Loucy (cell line): Measurements from ENCODE around the gene SORT1.

Experiments used
- H2AFZ ChIP-seq: fragments of 200-600 bp; sonication (generic); 2 replicates; pipeline ENCODE4 v1.6.0; 2016; ENCODE audit warnings: antibody characterized with exemption, mild to moderate bottlenecking, low read length, moderate library complexity
- H3F3A ChIP-seq: fragments of 200-600 bp; 2 replicates; pipeline ENCODE4 v1.6.0; 2016; ENCODE audit warnings: antibody characterized with exemption, low read depth, mild to moderate bottlenecking
- H3K27me3 ChIP-seq: fragments of 200-600 bp; sonication (generic); 2 replicates; pipeline ENCODE4 v1.6.1; 2014; ENCODE audit warnings: low read length, mild to moderate bottlenecking; ENCODE audit not compliant: insufficient read depth, poor library complexity, severe bottlenecking
- H3K36me3 ChIP-seq: fragments of 200-600 bp; sonication (generic); 2 replicates; pipeline ENCODE4 v1.6.1; 2016; ENCODE audit warnings: low read length; ENCODE audit not compliant: insufficient read depth
- H3K4me1 ChIP-seq: fragments of 200-600 bp; sonication (generic); 2 replicates; pipeline ENCODE4 v1.5.1; 2014; ENCODE audit warnings: low read length, mild to moderate bottlenecking; ENCODE audit not compliant: insufficient read depth, poor library complexity, severe bottlenecking
- H3K4me2 ChIP-seq: fragments of 200-600 bp; sonication (generic); 2 replicates; pipeline ENCODE4 v1.6.0; 2014; ENCODE audit warnings: antibody characterized with exemption, low read length, low read depth, mild to moderate bottlenecking; ENCODE audit not compliant: poor library complexity, severe bottlenecking
- H3K4me3 ChIP-seq: fragments of 200-600 bp; sonication (generic); 2 replicates; pipeline ENCODE4 v1.5.1; 2014; ENCODE audit warnings: low read length, mild to moderate bottlenecking, mixed read lengths; ENCODE audit not compliant: poor library complexity, severe bottlenecking
- H3K79me2 ChIP-seq: fragments of 200-600 bp; sonication (generic); 2 replicates; pipeline ENCODE4 v1.6.1; 2014; ENCODE audit warnings: low read length; ENCODE audit not compliant: insufficient read depth
- H3K9ac ChIP-seq: fragments of 200-600 bp; sonication (generic); 2 replicates; pipeline ENCODE4 v1.6.0; 2014; ENCODE audit warnings: mild to moderate bottlenecking, low read depth, low read length, moderate library complexity; ENCODE audit not compliant: poor library complexity, severe bottlenecking
- H3K9me2 ChIP-seq: fragments of 200-600 bp; sonication (generic); replicated peaks from 2 replicates; pipeline ENCODE4 v1.6.1; 2016; ENCODE audit warnings: low read depth, low read length, mixed read lengths
- H3K9me3 ChIP-seq: fragments of 200-600 bp; sonication (generic); 2 replicates; pipeline ENCODE4 v1.6.1; 2014; ENCODE audit warnings: mild to moderate bottlenecking, antibody characterized with exemption, low read length, low read depth; ENCODE audit not compliant: insufficient read depth
- H4K20me1 ChIP-seq: fragments of 200-600 bp; sonication (generic); 2 replicates; pipeline ENCODE4 v1.6.0; 2014; ENCODE audit warnings: antibody characterized with exemption, low read length, mild to moderate bottlenecking; ENCODE audit not compliant: insufficient read depth, poor library complexity, severe bottlenecking
- CTCF ChIP-seq: fragments of 200-600 bp; sonication (generic); conservative IDR thresholded peaks from 2 replicates; pipeline ENCODE4 v1.5.1; 2014; ENCODE audit warnings: mild to moderate bottlenecking, antibody characterized with exemption, low read length
- EZH2phosphoT487 ChIP-seq: fragments of 200-600 bp; IDR thresholded peaks from 2 replicates; pipeline ENCODE4 v1.6.1; 2018; ENCODE audit warnings: antibody characterized with exemption, mild to moderate bottlenecking, moderate library complexity, borderline replicate concordance

The SORT1 gene

GRCh38 chr1:109402025-109402424 lies 4.3 kb upstream of the SORT1 start:
- Histone ChIP-seq H3K4me3 (no peak overlapping the region), H3K4me1 (peaks cover 8% of the 10 kb centered on the region), H2AFZ (no peak overlapping the region), H3K4me2 (no peak overlapping the region), H3K79me2 (peaks cover 2% of the 10 kb centered on the region), H3K9me2 (no peaks in the 10 kb centered on the region), H3F3A (no peaks in the 10 kb centered on the region), H4K20me1 (no peaks in the 10 kb centered on the region), H3K27me3 (no peaks in the 10 kb centered on the region), H3K36me3 (peaks cover 45% of the 10 kb centered on the region; the same call in 1 of the 2 replicates), H3K9ac (no peak overlapping the region), H3K9me3 (no peaks in the 10 kb centered on the region)
- no peak for TF ChIP-seq CTCF
- TF ChIP-seq EZH2phosphoT487: no peak

- Histone ChIP-seq H3K27me3 (no peaks in the 10 kb centered on the region), H3K4me3 (no peak overlapping the region), H3K4me2 (no peak overlapping the region), H3F3A (no peaks in the 10 kb centered on the region), H3K9me3 (no peaks in the 10 kb centered on the region), H3K9ac (no peak overlapping the region), H3K4me1 (peaks cover 21% of the 10 kb centered on the region), H3K9me2 (no peaks in the 10 kb centered on the region), H3K79me2 (peaks cover 21% of the 10 kb centered on the region), H4K20me1 (peaks cover 7% of the 10 kb centered on the region), H2AFZ (no peak overlapping the region), H3K36me3 (peaks cover 30% of the 10 kb centered on the region; the same call in 1 of the 2 replicates)
- TF ChIP-seq CTCF (no peak), EZH2phosphoT487 (no peak)
These were observed 2.4 kb upstream of the SORT1 start for GRCh38 chr1:109400035-109400655.

GRCh38 chr1:109399326-109399957 lies 1.7 kb upstream of the SORT1 start:
- Histone ChIP-seq H3K4me2 (no peak overlapping the region), H3K9me3 (no peaks in the 10 kb centered on the region), H3F3A (no peaks in the 10 kb centered on the region)

More at GRCh38 chr1:109399326-109399957, 1.7 kb upstream of the SORT1 start:
- peaks cover 9% of the 10 kb centered on the region for H4K20me1 ChIP-seq
- H3K27me3 ChIP-seq: no peaks in the 10 kb centered on the region
- H3K9ac ChIP-seq: no peak overlapping the region
- peaks cover 25% of the 10 kb centered on the region; the same call in 1 of the 2 replicates for H3K36me3 ChIP-seq
- H3K4me3 ChIP-seq: no peak overlapping the region
- H3K4me1 ChIP-seq: peaks cover 28% of the 10 kb centered on the region
- no peak for TF ChIP-seq EZH2phosphoT487
- peak; percentile 73 for TF ChIP-seq CTCF
- H3K79me2 ChIP-seq: peaks cover 27% of the 10 kb centered on the region
- H3K9me2 ChIP-seq: no peaks in the 10 kb centered on the region
- peak overlapping the region; percentile 2; the same call in 1 of the 2 replicates for H2AFZ ChIP-seq
